ENCODE measurements around the gene RMRP. TPM values are rescaled to one million over a fixed set of nuclear protein-coding genes. Genes with fewer than 3 reads are reported as not detected.
"Not testable (repeated sequence)": the region's sequence is repeated elsewhere in the genome, so short reads cannot be mapped to it uniquely, and the experiment has no call there.

Gene RMRP
- total RNA-seq, 4 donors from 2014 or later = 3,539 to 11,174 (median 6,303) TPM

DNA sequence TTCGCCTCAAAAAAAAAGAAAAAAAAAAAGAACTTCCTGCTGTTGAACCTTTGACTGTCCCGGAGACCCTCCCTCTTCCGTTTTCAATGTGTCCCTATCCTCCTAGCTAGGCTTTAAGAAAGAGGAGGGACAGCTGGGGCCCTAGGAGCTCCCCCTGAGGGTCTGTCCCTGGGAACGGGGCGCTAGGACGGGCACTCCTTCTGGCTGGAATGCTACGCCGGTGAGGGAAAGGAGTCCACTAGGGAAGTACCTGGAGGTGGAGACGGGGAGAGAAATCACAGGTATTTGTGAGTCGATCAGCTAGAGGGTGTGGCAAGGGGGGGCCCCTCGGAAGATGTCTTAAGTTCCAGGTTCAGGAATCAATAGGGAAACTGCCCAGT is 11.7 kb downstream of the RMRP start:
- Histone ChIP-seq H3K36me3 (no peaks in the 10 kb centered on the region), H3K27ac (peak overlapping the region; percentile 78 to 92 (median 90)), H3K27me3 (no peaks in the 10 kb centered on the region), H3K4me1 (peaks cover 5 to 13% of the 10 kb centered on the region in 2 donors), H3K9me3 (no peaks in the 10 kb centered on the region), H3K4me3 (replicated peaks in 1 of 3) (peak overlapping the region; percentile 17 to 54 (median 39))
- intact Hi-C loops (cut with DNase I) = loop anchor here (5.0 to 10.0 kb wide), 3 partner anchors 39 to 239 kb away; partner anchors contain the start of gene TESK1
- peak; percentile 64 to 65 for DNase-seq
- 0 to 2% methylated on average over 11 of the region's 11 CpGs for WGBS, 2 donors
- TF ChIP-seq, protein P1, sequence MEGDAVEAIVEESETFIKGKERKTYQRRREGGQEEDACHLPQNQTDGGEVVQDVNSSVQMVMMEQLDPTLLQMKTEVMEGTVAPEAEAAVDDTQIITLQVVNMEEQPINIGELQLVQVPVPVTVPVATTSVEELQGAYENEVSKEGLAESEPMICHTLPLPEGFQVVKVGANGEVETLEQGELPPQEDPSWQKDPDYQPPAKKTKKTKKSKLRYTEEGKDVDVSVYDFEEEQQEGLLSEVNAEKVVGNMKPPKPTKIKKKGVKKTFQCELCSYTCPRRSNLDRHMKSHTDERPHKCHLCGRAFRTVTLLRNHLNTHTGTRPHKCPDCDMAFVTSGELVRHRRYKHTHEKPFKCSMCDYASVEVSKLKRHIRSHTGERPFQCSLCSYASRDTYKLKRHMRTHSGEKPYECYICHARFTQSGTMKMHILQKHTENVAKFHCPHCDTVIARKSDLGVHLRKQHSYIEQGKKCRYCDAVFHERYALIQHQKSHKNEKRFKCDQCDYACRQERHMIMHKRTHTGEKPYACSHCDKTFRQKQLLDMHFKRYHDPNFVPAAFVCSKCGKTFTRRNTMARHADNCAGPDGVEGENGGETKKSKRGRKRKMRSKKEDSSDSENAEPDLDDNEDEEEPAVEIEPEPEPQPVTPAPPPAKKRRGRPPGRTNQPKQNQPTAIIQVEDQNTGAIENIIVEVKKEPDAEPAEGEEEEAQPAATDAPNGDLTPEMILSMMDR (IDR thresholded peaks at IDR 0.05) = no peak
- no peak for TF ChIP-seq POLR2A (IDR thresholded peaks at IDR 0.05)

DNA sequence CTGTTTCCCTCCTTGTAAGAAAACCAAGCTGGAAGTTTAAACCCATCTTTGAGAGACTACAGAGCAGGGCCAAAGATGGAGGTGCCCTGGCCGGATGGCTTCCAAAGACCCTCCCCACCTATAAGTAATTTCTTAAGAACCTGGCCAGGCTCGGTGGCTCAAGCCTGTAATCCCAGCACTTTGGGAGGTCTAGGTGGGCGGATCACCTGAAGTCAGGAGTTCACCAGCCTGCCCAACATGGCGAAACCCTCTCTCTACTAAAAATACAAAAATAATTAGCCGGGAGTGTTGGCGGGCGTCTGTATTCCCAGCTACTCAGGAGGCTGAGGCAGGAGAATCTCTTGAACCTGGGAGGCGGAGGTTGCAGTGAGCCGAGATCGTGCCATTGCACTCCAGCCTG is 12.1 kb downstream of the RMRP start:
- intact Hi-C loops (cut with DNase I) = loop anchor here (5.0 to 10.0 kb wide), 3 partner anchors 38 to 239 kb away; partner anchors contain the start of gene TESK1

DNA sequence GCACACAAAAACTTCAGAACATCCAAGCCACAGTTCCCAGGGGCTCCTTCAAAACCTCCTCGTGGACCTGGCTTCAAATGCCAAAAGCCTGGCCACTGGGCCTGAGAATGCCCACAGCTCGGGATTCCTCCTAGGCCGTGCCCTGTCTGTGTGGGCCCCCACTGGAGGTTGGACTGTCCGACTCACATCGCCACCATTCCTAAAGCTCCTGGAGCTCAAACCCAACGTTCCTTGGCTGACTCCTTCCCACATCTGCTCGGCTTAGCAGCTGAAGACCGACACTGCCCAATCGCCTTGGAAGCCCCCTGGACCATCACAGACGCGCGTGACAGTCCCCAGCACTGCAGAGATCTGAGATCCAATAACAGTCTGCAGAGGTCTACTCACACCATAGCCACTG is 14.8 kb downstream of the RMRP start:
- no peak for DNase-seq
- Histone ChIP-seq H3K9me3 (no peaks in the 10 kb centered on the region), H3K27me3 (no peaks in the 10 kb centered on the region), H3K27ac (no peak overlapping the region), H3K36me3 (no peaks in the 10 kb centered on the region), H3K4me1 (peaks cover 5 to 13% of the 10 kb centered on the region in 2 donors), H3K4me3 (replicated peaks in 1 of 3) (no peak overlapping the region)
- intact Hi-C loops (cut with DNase I) = loop anchor here (10.0 kb wide), 1 partner anchor 242 kb away; no protein-coding TSS in a partner anchor
- 86 to 89% methylated on average over 8 to 12 of the region's 12 CpGs for WGBS, 2 donors
- no peak for TF ChIP-seq POLR2A (IDR thresholded peaks at IDR 0.05)
- TF ChIP-seq, protein P1 (IDR thresholded peaks at IDR 0.05) = no peak

More for the DNA sequence above, 12.1 kb downstream of the RMRP start:
- not testable (repeated sequence) for DNase-seq, H3K36me3 ChIP-seq, H3K27me3 ChIP-seq, H3K9me3 ChIP-seq
- WGBS, 2 donors = 24 to 31% methylated on average over 9 to 10 of the region's 10 CpGs
- H3K4me1 ChIP-seq = peaks cover 5 to 13% of the 10 kb centered on the region in 2 donors
- peak overlapping the region; percentile 78 to 92 (median 90) for H3K27ac ChIP-seq
- peak overlapping the region; percentile 17 to 54 (median 39) for H3K4me3 ChIP-seq (replicated peaks in 1 of 3)

DNA sequence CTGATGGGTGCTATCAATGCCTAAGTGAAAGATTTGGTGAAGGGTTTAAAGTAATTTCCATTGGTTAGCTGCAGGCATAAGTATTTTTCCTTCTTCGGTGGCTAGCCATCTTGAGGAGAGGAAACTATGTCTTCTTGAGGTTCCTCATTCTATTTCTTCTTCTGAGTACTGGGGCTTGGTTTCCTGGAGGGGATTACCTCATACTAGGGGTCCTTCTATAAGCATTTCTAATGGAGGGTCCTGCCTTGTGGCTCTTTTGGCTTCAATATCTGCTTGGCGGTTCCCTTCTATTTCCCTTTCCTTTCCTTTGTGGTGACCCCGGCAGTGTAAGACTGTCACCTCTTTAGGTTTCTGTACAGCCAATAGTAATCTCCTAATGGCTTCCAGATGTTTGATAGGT is 16.3 kb downstream of the RMRP start:
- not testable (repeated sequence) for H3K36me3 ChIP-seq; H3K27ac ChIP-seq; H3K4me3 ChIP-seq (replicated peaks in 1 of 3); H3K9me3 ChIP-seq; H3K27me3 ChIP-seq; H3K4me1 ChIP-seq; DNase-seq
- intact Hi-C loops (cut with DNase I) = loop anchor here (10.0 kb wide), 1 partner anchor 243 kb away; no protein-coding TSS in a partner anchor
- WGBS, 2 donors = 91 to 94% methylated on average over 3 of the region's 3 CpGs

DNA sequence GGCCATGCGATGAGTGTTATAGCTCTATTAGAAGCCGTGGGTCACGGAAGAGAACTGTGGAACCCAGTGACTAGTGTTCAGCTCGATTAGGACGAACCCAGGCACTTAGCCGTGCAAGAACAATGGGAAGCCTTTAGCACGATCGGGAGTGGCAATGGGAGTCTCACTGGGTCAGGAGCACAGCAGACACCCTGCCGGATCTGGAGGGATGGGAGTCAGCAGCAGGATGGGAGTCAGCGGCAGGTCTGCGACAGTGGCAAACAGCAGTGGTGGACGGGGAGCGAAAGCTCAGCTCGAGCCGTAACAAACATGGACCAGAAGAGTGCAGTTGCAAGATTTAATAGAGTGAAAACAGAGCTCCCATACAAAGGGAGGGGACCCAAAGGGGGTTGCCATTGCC is 17.4 kb downstream of the RMRP start:
- not testable (repeated sequence) for H3K9me3 ChIP-seq; H3K4me3 ChIP-seq (replicated peaks in 1 of 3); DNase-seq; H3K4me1 ChIP-seq; H3K27ac ChIP-seq; H3K27me3 ChIP-seq; H3K36me3 ChIP-seq
- intact Hi-C loops (cut with DNase I) = loop anchor here (10.0 kb wide), 1 partner anchor 244 kb away; no protein-coding TSS in a partner anchor
- 96 to 97% methylated on average over 15 of the region's 15 CpGs for WGBS, 2 donors

DNA sequence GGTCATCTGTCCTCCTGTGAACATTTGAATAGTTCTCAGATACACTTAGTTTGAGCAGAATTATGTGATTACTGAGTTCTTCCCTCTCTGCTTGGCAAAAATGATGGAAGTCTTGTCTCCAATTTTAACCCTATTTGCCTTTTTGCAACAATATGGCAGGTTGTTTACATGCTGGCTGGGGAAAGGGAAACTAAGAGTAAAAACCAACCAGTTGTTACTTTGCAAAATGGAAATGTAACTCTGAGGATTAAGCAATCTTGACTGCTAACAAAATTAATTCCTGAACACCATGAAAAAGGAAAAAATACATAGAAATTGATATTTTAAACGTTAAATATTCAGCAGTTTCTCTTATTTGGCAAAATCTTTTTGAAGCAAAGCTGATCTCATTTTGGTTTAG is 18.2 kb downstream of the RMRP start:
- TF ChIP-seq POLR2A (IDR thresholded peaks at IDR 0.05) = no peak
- TF ChIP-seq, protein P1 (IDR thresholded peaks at IDR 0.05) = no peak
- Histone ChIP-seq H3K9me3 (no peaks in the 10 kb centered on the region), H3K4me1 (peaks cover 0 to 5% of the 10 kb centered on the region in 2 donors), H3K36me3 (no peaks in the 10 kb centered on the region), H3K27me3 (no peaks in the 10 kb centered on the region), H3K27ac (no peak overlapping the region), H3K4me3 (replicated peaks in 1 of 3) (no peak overlapping the region)
- intact Hi-C loops (cut with DNase I) = loop anchor here (10.0 kb wide), 1 partner anchor 245 kb away; no protein-coding TSS in a partner anchor
- 90 to 92% methylated on average over 1 of the region's 1 CpG for WGBS, 2 donors
- DNase-seq = no peak

DNA sequence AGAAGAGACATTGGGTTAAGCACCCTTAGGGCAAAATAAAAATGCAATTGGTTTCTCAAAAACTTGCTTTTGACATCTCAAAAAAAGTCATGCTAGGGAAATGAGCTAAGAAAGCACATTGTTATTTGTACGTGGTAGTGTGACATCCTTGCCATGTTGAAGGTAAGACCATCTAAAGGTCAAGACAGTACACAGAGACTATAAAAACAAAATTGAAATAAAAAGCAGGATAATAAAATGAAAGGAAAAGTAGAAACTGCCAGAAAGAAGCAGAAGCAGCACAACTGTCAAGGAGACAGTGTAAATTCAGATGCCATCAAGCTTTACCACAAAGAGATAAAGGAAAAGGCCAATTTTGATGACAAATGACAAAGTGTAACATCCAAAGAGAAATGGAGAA is 18.6 kb downstream of the RMRP start:
- DNase-seq; H3K4me1 ChIP-seq; H3K27ac ChIP-seq; H3K4me3 ChIP-seq (replicated peaks in 1 of 3); H3K36me3 ChIP-seq; intact Hi-C loops (cut with DNase I); H3K9me3 ChIP-seq; H3K27me3 ChIP-seq: not testable (repeated sequence)
- WGBS, 2 donors = 63 to 80% methylated on average over 1 of the region's 1 CpG

DNA sequence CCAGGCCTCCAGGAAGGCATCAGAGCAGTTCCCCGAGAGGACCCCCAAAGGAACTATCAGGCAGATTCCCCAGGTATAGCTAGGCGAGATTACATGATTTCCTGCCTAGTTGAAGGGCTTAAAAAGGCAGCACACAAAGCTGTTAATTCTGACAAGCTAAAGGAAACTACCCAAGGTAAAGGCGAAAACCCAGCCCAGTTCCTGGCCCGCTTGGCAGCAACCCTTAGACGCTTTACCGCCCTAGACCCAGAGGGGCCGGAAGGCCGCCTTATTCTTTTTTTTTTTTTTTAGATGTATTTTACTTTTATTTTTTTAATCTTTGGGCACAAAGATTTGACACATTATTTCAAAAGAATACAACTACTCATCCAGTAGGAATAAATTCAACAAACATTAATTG is 19.1 kb downstream of the RMRP start:
- H3K36me3 ChIP-seq; H3K4me1 ChIP-seq; H3K9me3 ChIP-seq; DNase-seq; H3K27me3 ChIP-seq; intact Hi-C loops (cut with DNase I); H3K27ac ChIP-seq; H3K4me3 ChIP-seq (replicated peaks in 1 of 3): not testable (repeated sequence)
- 63 to 77% methylated on average over 7 of the region's 8 CpGs for WGBS, 2 donors

DNA sequence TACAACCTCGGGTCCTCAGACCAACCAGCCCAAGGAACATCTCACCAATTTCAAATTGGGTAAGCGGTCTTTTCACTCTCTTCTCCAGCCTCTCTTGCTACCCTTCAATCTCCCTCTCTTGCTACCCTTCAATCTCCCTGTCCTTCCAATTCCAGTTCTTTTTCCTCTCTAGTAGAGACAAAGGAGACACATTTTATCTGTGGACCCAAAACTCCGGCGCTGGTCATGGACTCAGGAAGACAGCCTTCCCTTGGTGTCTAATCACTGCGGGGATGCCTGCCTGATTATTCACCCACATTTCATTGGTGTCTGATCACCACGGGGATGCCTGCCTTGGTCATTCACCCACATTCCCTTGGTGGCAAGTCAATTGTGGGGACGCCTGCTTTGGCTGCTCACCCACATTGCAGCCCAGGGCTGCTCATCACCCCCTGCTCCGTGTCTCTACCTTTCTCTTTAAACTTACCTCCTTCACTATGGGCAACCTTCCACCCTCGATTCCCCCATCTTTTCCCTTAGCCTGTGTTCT is 20.3 kb downstream of the RMRP start:
- 94 to 95% methylated on average over 9 of the region's 9 CpGs for WGBS, 2 donors
- H3K9me3 ChIP-seq; H3K27me3 ChIP-seq; intact Hi-C loops (cut with DNase I); H3K27ac ChIP-seq; H3K36me3 ChIP-seq; H3K4me1 ChIP-seq; H3K4me3 ChIP-seq (replicated peaks in 1 of 3); DNase-seq: not testable (repeated sequence)

DNA sequence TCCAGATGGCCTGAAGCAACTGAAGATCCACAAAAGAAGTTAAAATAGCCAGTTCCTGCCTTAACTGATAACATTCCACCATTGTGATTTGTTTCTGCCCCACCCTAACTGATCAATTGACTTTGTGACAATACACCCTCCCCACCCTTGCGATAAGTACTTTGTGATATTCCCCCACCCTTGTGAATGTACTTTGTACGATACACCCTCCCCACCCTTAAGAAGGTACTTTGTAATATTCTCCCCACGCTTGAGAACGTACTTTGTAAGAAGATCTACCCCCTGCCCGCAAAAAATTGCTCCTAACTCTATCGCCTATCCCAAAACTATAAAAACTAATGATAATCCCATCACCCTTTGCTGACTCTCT is 21.0 kb downstream of the RMRP start:
- WGBS, 2 donors = 79 to 97% methylated on average over 6 of the region's 6 CpGs
- H3K27me3 ChIP-seq; intact Hi-C loops (cut with DNase I); H3K27ac ChIP-seq; DNase-seq; H3K4me3 ChIP-seq (replicated peaks in 1 of 3); H3K36me3 ChIP-seq; H3K9me3 ChIP-seq; H3K4me1 ChIP-seq: not testable (repeated sequence)
